NCI-H226 (cell line): ENCODE results near the gene CNTNAP2.
"Not testable (repeated sequence)": the region's sequence is repeated elsewhere in the genome, so short reads cannot be mapped to it uniquely, and the experiment has no call there.

Experiments
- DNase-seq: peaks from one replicate; pipeline ENCODE4 v3.0.0-alpha.2; 2015

The CNTNAP2 gene

GRCh38 chr7:148011753-148012152 lies 1895.2 kb downstream of the CNTNAP2 start:
- DNase-seq = no peak

- DNase-seq = no peak
Measured at GRCh38 chr7:148014001-148014400, 1897.4 kb downstream of the CNTNAP2 start.

DNA sequence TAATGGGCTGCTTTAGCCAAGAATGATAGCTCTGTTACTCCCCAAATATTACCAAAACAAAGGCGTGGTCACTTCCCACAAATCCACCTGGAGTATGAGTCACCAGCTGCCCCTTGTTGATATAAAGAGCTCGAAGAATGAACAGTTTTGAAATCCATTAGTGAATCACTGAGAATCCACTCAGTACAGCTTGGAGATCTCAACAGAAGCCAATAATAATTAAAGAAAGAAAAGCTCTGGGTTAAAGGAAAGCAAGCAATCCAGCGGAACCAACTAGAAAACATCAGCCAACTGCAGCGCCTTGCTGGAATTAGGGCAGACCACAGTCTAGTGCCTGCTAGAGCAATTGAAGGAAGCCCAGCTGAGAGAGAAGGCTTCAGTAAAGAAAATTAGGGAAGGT lies 1897.9 kb downstream of the CNTNAP2 start:
- no peak for DNase-seq

GRCh38 chr7:148017126-148017525 lies 1900.5 kb downstream of the CNTNAP2 start:
- no peak for DNase-seq

- DNase-seq = no peak
Measured at GRCh38 chr7:148020679-148021078, 1904.1 kb downstream of the CNTNAP2 start.

DNA sequence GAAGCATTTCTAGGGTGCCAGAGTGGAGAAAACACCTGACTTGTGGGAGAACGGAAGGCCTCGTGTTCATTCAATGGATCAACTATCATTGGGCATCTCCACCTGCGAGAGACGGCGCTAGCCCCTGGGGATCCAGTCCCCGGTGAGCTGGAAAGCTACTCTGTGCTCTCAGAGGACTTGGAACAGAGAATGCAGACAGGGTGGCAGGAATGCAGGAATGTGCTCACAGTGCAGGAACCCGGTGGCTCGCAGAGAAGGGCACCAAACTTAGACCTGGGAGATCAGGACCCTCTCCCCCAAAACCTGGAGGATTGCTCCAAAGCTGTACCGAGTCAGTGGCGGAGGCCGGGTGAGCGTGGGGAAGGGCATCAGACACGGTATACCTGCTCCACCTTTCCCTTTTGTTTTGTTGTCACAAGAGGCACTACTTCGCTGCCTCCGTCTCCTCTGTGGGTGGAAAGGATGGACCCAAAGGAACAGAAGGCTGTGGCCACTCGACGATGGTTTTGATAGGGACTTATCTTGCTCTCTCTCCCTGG lies 1905.0 kb downstream of the CNTNAP2 start:
- DNase-seq = no peak

DNA sequence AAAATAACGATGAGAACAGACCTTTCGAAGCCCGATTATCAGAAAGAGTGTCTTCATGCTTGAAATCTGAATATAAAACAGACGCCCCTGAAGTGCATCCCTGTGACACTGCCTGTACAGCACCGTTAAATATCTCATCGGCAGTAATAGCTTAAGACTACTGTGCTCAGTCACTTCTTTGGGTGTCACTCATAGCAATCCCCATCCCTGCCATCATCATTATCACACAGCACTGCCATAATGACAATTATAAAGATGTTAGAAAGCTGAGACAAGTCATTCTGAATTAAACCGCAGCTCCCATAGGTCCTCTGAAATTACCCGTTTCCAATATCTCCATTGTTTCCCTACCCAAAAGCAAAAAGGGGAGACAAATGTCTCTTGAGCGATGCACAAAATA lies 1906.2 kb downstream of the CNTNAP2 start:
- no peak for DNase-seq

GRCh38 chr7:148026713-148027112 lies 1910.1 kb downstream of the CNTNAP2 start:
- no peak for DNase-seq

- DNase-seq = no peak
Measured at GRCh38 chr7:148028165-148028564, 1911.6 kb downstream of the CNTNAP2 start.

DNA sequence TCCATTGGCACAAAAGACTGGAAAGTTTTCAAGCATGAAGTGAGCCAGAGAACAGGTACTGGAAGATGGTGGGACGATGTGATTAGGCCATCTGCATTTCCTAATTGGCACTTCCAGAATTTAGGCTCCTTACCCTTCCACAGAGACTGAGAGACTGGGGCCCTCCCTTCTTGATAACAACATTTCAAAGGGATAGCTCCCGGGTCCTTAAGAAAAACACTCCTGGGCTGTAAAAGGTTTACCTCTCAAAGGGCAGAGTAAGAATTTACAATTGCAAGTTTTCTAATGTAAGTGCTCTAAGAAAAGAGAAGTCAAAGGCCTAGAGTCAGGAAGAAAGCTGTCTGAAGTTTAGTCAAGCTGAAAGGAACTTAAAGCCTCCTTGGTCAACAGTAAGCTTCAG lies 1914.4 kb downstream of the CNTNAP2 start:
- no peak for DNase-seq

GRCh38 chr7:148031811-148032210 lies 1915.2 kb downstream of the CNTNAP2 start:
- no peak for DNase-seq

DNA sequence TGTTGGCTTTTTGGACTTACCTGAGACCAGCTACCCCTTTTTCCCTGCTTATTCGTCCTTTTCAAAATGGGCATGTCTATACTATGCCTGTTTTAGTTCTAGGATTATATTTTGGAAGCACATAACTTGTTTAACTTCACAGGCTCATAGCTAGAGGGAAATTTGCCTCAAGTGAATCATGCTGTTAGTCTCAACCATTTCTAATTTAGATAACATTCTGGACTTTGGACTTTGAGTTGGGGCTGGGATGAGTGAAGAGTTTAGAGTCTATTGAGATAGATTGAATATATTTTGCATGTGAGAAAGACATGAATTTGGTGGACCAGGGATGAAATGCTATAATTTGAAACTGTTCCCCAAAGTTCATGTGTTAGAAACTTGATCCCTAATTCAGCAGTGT lies 1919.3 kb downstream of the CNTNAP2 start:
- no peak for DNase-seq

GRCh38 chr7:148037044-148037443 lies 1920.4 kb downstream of the CNTNAP2 start:
- no peak for DNase-seq

DNA sequence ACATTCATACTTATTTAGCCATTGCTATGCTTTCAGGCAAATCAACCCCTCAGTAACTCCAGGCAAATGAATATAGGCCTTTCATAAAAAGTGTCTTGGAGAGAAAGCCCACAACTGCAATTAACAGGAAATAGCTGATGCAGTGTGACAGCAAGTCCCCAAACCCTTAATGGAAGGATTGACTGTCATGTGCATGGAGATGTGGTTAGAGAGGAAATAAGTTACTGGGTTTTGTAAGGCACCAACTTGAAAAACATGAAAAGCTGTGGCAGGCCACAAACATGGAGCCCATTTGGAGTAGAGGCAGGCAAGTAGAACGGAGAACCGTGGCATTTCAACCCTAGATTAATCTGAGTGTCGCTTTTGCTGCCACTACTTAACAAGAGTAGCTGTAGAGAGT lies 1924.6 kb downstream of the CNTNAP2 start:
- DNase-seq = no peak

DNA sequence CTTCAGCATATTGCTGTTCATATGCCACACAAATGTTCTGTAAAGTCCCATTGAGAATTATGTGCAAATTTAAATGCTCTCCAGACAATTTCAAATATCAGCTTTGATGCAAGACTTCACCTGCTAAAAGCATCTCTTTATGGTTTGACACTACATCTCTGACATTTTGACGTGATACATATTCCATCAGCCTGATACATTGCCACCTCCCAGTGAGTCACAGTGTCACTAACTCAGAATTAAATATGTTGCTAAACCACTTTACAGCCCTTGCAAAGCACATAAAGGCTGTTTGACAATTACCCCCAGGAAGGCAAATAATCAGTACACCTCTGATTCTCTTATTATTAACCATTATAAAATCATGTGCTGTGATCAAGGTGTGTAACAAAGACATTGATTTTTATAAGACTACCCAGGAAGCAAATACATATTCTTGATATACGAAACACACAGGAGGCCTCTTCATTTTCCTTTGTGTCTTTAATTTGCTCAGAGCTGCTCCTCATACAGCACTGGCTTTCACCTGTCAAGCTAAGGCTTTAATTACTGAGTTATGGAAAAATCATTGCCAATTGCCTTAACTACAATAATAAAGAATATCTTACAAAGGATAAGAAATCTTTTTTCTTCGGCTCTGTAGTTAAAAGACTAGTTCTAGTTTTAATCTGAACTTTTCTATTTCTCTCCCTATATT lies 1926.5 kb downstream of the CNTNAP2 start:
- no peak for DNase-seq

DNA sequence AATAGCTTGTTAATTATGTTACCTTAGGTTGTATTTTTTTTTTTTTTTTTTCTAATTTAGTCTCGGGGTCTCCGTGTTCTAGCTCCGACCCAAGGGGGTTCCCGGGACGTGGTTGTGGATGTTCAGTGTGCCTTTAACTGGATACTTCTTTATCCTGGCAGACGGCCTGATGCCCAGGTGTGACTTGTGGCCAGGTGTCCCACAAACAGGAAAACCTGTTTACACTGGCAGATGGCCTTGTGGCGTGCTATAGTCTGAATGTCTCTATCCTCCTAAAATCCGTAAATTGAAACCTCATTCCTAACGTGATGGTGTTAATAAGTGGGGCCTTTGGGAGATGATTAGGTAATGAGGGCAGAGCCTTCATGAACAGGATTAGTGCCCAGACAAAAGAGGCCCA lies 1927.6 kb downstream of the CNTNAP2 start:
- no peak for DNase-seq

DNA sequence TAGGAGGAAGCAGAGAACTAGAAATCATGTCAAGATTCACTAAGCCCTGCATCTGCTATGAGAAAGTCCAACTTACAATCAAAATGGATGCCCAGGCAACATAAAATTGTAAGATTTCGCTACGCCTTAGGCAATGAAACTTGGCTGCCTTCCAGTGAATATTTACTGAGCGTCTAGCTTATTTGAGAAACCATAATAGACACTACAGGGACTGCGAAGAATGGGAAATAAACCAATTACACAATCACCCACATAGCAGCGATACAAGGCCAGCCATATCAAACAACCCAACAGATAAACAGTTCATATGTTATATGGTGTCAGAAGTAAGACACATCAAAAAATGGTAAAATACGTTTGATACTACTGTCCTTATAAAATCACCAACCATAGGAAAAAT lies 1928.9 kb downstream of the CNTNAP2 start:
- no peak for DNase-seq

DNA sequence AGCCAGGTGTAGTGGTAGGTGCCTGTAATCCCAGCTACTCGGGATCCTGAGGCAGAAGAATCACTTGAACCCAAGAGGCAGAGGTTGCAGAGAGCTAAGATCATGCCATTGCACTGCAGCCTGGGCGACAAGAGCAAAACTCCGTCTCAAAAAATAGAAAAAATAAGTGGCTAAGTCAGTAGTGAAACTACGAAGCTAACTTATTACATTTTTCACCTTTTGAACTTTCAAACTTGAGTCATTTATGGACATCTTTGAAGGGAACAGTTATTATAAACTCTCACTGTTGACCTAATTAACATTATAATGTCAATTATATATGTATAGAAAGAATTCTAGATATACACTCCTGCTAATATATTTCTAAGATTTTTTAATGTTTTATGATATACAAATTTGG lies 1932.5 kb downstream of the CNTNAP2 start:
- DNase-seq = no peak

DNA sequence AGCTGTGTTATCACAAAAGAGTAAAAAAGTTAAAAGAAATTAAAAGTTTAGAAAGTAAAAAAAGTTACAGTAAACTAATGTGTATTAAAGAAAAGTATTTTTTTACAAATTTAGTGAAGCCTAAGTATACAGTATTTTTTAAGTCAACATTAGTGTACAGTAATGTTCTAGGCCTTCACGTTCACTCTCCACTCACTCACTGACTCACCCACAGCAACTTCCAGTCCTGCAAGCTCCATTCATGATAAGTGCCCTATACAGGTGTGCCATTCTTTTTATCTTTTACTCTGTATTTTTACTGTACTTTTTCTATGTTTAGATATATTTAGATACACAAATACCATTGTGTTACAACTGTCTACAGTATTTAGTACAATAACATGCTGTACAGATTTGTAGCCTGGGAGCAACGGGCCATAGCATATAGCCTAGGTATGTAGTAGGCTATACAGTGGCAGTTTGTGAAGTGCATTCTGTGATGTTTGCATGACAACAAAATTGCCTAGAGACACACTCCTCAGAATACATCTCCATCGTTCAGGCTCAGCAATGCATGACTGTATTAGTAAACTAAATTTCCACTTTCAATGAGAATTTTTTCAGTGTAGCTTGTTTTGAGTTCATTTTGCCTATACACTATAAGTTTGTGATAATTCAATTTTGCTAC lies 1934.0 kb downstream of the CNTNAP2 start:
- DNase-seq = no peak

DNA sequence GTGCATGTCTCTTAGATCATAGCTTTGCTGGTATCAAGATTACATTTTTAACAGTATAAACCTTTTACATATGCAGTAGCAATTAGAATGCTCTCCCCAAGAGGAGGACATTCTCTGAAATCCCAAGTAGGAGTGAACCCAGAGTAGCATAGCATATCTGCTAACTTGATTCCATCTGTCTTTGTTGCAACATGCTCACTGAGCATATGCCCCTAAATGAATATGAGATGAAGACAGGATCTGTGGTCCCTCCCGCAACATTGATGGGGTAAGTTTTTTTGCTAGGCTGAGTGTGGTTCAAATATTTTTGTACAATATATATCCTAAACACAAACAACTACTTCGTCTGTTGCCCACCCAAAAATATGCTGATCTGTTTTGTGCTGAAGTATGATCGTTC lies 1939.8 kb downstream of the CNTNAP2 start:
- no peak for DNase-seq

- DNase-seq = no peak
Measured at GRCh38 chr7:148058092-148058491, 1941.5 kb downstream of the CNTNAP2 start.

GRCh38 chr7:148058753-148059152 lies 1942.2 kb downstream of the CNTNAP2 start:
- no peak for DNase-seq

DNA sequence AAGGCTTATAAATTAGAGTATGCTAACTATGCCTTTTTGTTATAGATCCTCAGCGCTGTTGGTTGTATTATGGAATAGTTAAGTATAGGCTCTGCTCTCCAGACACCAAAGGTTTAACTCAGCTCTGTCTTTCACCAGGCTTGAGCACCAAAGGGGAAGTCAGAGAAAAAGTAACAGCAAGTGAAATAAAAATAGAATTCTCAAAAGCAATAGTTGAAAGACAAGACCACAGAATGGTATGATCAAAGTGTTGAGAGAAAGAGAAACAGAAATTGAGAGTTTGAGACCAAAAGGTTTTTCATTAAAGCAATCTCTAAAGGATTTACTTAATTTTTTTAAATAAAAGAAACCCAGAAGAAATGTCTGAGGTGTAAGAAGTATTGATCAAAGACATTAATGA lies 1944.1 kb downstream of the CNTNAP2 start:
- no peak for DNase-seq

- DNase-seq = not testable (repeated sequence)
Measured at GRCh38 chr7:148078111-148078510, 1961.5 kb downstream of the CNTNAP2 start.
